ENCODE measurements around the gene YTHDF1.
"Not testable (repeated sequence)": the region's sequence is repeated elsewhere in the genome, so short reads cannot be mapped to it uniquely, and the experiment has no call there.

YTHDF1 gene

DNA sequence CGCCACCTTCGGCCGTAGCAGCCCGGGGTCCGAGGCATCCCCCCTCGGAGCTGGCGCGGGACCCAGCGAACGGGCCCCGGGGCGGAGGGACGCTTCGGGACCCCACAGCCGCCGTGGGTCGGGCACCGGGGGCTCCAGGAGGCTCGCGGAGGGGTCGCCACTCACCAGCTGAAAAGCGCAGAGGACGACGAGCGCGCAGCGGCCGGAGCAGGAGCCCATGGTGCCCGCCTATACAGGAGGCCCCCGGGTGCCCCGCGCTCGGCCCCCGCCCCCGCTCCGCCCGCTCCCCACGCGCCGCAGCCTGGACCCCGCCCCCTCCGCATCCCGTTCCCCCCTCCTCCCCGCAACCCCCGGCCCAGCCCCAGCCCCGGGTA lies 38.3 kb upstream of the YTHDF1 start, which contains the start of gene NKAIN4:
Gene NKAIN4, minus strand, starts transcription at position 232 of the 374 bp plus-strand sequence. Its CDS starts 13 bp downstream, at position 219.
- ATAC-seq (no peak), DNase-seq (no peak)
- H3K4me1 Mint-ChIP-seq = peaks cover 3% of the 10 kb centered on the region
- no peaks in the 10 kb centered on the region for H3K9me3 Mint-ChIP-seq
- no peaks in the 10 kb centered on the region for H3K36me3 Mint-ChIP-seq (ENCODE audit: low read depth)
- H3K27ac Mint-ChIP-seq = no peak within 1 kb of the TSS
- peaks cover 47% of the 10 kb centered on the region for H3K27me3 Mint-ChIP-seq
- no peak within 1 kb of the TSS for H3K4me3 Mint-ChIP-seq

GRCh38 chr20:63253438-63254231 lies 37.7 kb upstream of the YTHDF1 start:
- Mint-ChIP-seq H3K27me3 (peaks cover 46% of the 10 kb centered on the region), H3K36me3 (ENCODE audit: low read depth) (no peaks in the 10 kb centered on the region), H3K27ac (no peak overlapping the region), H3K4me1 (peaks cover 3% of the 10 kb centered on the region), H3K9me3 (no peaks in the 10 kb centered on the region), H3K4me3 (no peak overlapping the region)
- ATAC-seq = no peak
- no peak for DNase-seq

DNA sequence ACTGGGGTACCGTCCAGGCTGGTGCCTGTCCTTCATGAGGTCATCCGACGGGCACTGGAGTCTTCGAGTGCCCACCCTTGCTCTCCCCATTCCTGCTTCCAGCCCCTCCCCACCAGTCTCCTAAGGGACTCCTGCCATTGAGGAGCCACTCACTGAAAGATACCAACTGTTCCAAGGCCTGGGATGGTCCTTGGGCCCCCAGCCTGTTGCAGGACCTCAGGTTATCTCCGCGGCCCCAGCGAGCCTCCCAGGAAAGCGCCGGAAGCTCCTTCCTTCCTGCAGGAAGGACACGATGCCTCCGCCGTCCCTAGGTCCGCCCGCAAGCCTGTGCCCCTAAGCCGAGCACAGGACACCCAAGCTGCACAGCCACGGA lies 37.1 kb upstream of the YTHDF1 start:
- H3K4me3 Mint-ChIP-seq = no peak overlapping the region
- DNase-seq (no peak), ATAC-seq (no peak)
- H3K4me1 Mint-ChIP-seq = peaks cover 3% of the 10 kb centered on the region
- H3K27ac Mint-ChIP-seq = no peak overlapping the region
- no peaks in the 10 kb centered on the region for H3K9me3 Mint-ChIP-seq
- no peaks in the 10 kb centered on the region for H3K36me3 Mint-ChIP-seq (ENCODE audit: low read depth)
- peaks cover 50% of the 10 kb centered on the region for H3K27me3 Mint-ChIP-seq

- Mint-ChIP-seq H3K4me1 (peaks cover 3% of the 10 kb centered on the region), H3K36me3 (ENCODE audit: low read depth) (no peaks in the 10 kb centered on the region), H3K27me3 (peaks cover 47% of the 10 kb centered on the region), H3K27ac (no peak overlapping the region), H3K4me3 (no peak overlapping the region), H3K9me3 (no peaks in the 10 kb centered on the region)
- no peak for DNase-seq
- no peak for ATAC-seq
These were observed 36.4 kb upstream of the YTHDF1 start for GRCh38 chr20:63252284-63252711.

- not testable (repeated sequence) for H3K4me3 Mint-ChIP-seq; H3K9me3 Mint-ChIP-seq; H3K4me1 Mint-ChIP-seq; H3K36me3 Mint-ChIP-seq (ENCODE audit: low read depth); H3K27ac Mint-ChIP-seq; ATAC-seq
- peaks cover 43% of the 10 kb centered on the region for H3K27me3 Mint-ChIP-seq
- DNase-seq = peak; percentile 18
These were observed 35.4 kb upstream of the YTHDF1 start for GRCh38 chr20:63251350-63251749.

DNA sequence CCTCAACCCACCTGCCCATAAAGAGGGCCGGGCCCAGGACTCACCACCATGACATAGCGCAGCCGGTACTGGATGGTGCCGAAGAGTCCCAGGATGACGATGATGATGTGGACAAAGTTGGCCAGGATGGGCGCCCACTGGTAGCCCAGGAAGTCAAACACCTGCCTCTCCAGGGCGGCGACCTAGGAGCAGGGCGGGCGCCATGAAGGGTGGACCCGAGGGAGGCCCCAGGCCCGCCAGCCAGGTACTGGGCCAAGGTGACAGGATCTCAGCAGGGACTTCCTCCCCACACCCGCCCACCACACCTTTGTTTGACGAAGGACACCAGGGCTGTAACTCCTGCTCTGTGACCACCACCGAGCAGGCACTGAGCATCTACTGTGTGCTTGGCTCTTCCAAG lies 34.0 kb upstream of the YTHDF1 start:
- Mint-ChIP-seq H3K4me1 (peaks cover 3% of the 10 kb centered on the region), H3K27me3 (peaks cover 40% of the 10 kb centered on the region), H3K9me3 (no peaks in the 10 kb centered on the region), H3K4me3 (no peak overlapping the region), H3K27ac (no peak overlapping the region), H3K36me3 (ENCODE audit: low read depth) (no peaks in the 10 kb centered on the region)
- DNase-seq (no peak), ATAC-seq (no peak)

DNA sequence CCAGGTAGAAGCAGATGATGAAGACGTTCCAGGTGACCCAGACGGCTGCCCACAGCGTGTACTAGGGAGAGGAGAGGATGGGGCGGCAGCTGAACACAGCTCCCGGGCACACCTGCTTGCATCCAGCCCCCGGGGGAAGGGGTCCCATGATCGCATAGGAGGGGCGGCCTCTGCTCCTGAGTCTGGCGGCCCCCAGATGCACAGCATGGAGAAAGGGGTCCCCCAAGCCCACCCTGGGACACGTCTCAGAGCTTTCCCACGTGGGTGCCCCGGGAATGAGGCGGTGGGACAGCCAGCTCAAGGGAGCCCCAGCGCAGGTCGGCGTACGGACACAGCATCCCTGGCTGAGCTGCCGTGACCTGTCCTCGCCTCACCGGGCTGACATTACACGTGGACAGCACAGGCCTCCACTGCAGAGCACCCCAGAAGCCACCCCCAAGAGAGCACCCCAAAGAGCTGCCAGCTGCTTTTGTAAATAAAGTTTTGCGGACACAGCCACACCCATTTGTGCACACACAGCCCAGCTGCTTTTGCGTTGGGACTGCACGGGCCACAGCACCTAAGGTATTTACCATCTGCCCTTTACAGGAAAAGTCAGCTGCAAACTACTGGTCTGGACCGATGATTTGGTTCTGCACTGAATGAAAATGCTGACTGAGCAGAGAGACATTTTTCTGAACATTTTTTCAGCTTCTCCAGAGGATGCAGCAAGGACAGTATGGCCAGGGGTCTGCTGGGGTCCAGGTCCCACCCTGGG lies 33.1 kb upstream of the YTHDF1 start:
- Mint-ChIP-seq H3K9me3 (no peaks in the 10 kb centered on the region), H3K4me3 (no peak overlapping the region), H3K27ac (no peak overlapping the region), H3K4me1 (peaks cover 2% of the 10 kb centered on the region), H3K27me3 (peaks cover 37% of the 10 kb centered on the region), H3K36me3 (ENCODE audit: low read depth) (no peaks in the 10 kb centered on the region)
- DNase-seq (no peak), ATAC-seq (no peak)

DNA sequence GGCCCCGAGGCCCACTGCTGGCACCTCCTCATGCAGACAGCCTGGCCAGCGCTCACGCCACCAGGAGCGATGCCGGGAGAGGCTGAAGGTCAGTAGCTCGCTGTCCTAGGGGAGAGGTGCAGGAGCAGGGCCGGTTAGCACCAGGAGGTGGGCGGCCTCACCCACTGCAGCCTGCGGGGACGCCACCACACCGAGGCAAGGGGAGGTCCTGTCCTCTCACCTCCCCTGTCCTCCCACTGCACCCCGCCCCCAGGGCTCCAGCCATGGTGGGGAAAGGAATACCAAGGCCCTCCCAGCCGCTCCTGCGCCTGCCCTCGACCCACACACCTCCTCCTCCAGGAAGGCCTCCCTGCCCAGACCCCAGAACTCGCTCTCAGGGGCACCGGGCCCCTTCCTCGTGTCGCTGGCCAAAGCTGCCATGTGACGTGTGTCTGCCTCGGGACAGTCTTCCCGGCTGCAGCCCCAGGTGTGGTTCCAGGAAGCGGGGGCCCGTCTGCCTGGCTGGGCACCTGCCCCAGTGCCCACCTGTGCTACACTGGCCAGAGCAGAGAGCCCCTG lies 31.8 kb upstream of the YTHDF1 start:
- H3K4me3 Mint-ChIP-seq = no peak overlapping the region
- H3K27ac Mint-ChIP-seq = no peak overlapping the region
- peaks cover 2% of the 10 kb centered on the region for H3K4me1 Mint-ChIP-seq
- ATAC-seq = no peak
- no peak for DNase-seq
- H3K36me3 Mint-ChIP-seq (ENCODE audit: low read depth) = no peaks in the 10 kb centered on the region
- peaks cover 31% of the 10 kb centered on the region for H3K27me3 Mint-ChIP-seq
- no peaks in the 10 kb centered on the region for H3K9me3 Mint-ChIP-seq

- Mint-ChIP-seq H3K27ac (no peak overlapping the region), H3K4me1 (no peaks in the 10 kb centered on the region), H3K27me3 (peaks cover 25% of the 10 kb centered on the region), H3K36me3 (ENCODE audit: low read depth) (no peaks in the 10 kb centered on the region), H3K9me3 (no peaks in the 10 kb centered on the region), H3K4me3 (no peak overlapping the region)
- no peak for DNase-seq
- ATAC-seq = no peak
These were observed 30.8 kb upstream of the YTHDF1 start for GRCh38 chr20:63246490-63247288.

DNA sequence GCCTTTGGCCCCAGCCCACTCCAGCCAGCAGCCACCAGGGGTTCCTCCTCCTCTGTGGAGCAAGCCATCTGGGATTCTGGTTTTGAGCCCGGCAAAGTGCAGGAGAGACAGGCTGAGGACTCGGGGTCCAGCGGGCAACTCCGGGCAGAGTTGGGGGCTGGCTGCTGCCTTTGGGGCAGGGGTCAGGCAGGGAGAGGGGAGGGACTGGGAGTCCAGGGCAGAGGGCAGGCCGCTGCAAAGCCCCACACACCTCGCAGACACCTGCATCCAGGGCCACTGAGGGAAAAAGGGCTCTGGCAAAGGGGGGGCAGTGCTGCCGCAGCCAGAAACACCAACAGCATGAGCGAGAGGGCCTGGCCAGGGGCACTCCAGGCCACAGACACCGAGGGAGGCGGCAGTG lies 28.5 kb upstream of the YTHDF1 start:
- Mint-ChIP-seq H3K4me3 (no peak overlapping the region), H3K4me1 (no peaks in the 10 kb centered on the region), H3K27me3 (peaks cover 18% of the 10 kb centered on the region), H3K36me3 (ENCODE audit: low read depth) (no peaks in the 10 kb centered on the region), H3K27ac (no peak overlapping the region), H3K9me3 (no peaks in the 10 kb centered on the region)
- no peak for ATAC-seq
- DNase-seq = no peak

DNA sequence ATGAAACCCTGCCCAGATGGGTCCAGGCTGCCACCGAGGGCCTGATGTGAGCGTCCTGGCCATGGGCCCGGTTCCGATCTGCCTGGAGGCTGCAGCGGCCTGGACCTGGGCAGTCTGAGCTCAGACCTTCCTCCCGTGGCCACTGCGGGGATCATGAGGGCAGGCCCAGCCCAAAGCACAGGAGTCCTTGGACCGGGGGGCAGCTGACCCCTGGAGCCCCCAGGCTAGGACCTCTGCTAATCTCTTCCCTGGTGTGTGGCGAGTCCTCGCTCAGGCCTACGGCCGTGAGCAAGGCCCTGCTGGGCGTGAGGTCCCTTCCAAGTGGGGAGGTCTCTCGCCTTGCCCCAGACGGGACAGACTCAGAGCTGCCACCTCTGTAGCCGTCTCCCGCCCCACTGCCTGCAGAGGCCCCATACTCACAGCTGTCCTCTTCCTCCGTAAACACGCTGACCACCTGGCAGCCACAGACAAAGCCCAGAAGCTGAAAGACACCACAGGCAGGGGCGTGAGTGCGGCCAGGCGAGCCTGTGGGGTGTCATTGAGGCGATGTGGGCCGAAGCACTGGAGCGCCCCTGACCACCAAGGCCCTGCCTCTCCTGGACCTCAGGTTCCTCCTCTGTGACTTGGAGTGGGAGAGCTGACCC lies 27.8 kb upstream of the YTHDF1 start:
- no peak overlapping the region for H3K27ac Mint-ChIP-seq
- no peaks in the 10 kb centered on the region for H3K9me3 Mint-ChIP-seq
- peaks cover 18% of the 10 kb centered on the region for H3K27me3 Mint-ChIP-seq
- DNase-seq (no peak), ATAC-seq (no peak)
- H3K36me3 Mint-ChIP-seq (ENCODE audit: low read depth) = no peaks in the 10 kb centered on the region
- no peaks in the 10 kb centered on the region for H3K4me1 Mint-ChIP-seq
- H3K4me3 Mint-ChIP-seq = no peak overlapping the region

DNA sequence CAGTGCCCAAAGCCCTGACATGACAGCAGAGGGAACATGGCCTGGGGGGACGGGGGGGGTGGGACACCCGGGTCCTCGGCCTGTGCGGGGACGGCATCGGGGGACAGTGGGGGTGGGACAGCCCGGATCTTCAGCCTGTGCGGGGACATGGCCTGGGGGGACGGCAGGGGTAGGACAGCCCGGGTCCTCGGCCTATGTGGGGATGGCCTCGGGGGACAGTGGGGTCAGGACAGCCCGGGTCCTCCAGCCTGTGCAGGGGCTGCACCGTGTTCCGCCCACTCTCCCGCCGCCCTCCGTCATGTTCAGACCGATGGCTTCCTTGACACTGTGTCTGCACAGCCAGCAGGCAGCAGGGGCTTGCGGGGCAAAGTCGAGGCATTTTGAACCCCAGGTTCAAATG lies 26.8 kb upstream of the YTHDF1 start:
- ATAC-seq (no peak), DNase-seq (no peak)
- no peak overlapping the region for H3K4me3 Mint-ChIP-seq
- no peaks in the 10 kb centered on the region for H3K36me3 Mint-ChIP-seq (ENCODE audit: low read depth)
- H3K27ac Mint-ChIP-seq = no peak overlapping the region
- H3K4me1 Mint-ChIP-seq = no peaks in the 10 kb centered on the region
- H3K27me3 Mint-ChIP-seq = peaks cover 13% of the 10 kb centered on the region
- H3K9me3 Mint-ChIP-seq = no peaks in the 10 kb centered on the region

DNA sequence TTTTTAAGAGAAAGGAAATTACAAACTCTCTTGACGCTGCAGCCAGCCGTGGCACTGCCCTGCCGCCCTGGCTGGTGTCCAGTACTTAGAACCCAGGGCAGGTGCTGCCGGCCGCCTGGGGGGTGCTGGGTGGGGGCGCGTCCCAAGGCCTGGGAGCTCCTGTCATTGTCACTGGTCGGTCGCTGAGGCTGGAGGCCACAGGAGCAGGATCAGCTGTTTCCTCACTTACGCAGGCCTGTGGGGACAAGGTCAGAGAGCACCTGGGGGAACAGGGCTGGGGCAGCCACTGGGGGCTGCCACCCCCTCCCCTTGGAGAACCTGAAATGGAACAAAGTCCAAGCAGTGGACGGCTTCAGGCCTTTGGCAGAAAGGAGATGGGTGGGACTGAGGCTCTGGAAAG lies 25.3 kb upstream of the YTHDF1 start:
- peaks cover 10% of the 10 kb centered on the region for H3K27me3 Mint-ChIP-seq
- H3K9me3 Mint-ChIP-seq = no peaks in the 10 kb centered on the region
- no peaks in the 10 kb centered on the region for H3K4me1 Mint-ChIP-seq
- H3K36me3 Mint-ChIP-seq (ENCODE audit: low read depth) = no peaks in the 10 kb centered on the region
- H3K4me3 Mint-ChIP-seq = no peak overlapping the region
- no peak overlapping the region for H3K27ac Mint-ChIP-seq
- no peak for ATAC-seq
- no peak for DNase-seq

- H3K36me3 Mint-ChIP-seq (ENCODE audit: low read depth) = no peaks in the 10 kb centered on the region
- no peak overlapping the region for H3K27ac Mint-ChIP-seq
- DNase-seq (no peak), ATAC-seq (no peak)
- H3K9me3 Mint-ChIP-seq = no peaks in the 10 kb centered on the region
- H3K27me3 Mint-ChIP-seq = peaks cover 2% of the 10 kb centered on the region
- H3K4me3 Mint-ChIP-seq = no peak overlapping the region
- H3K4me1 Mint-ChIP-seq = peaks cover 5% of the 10 kb centered on the region
These were observed 24.1 kb upstream of the YTHDF1 start for GRCh38 chr20:63240004-63240403.

All from activated naive CD8-positive, alpha-beta T cell treated with anti-CD3 and anti-CD28 coated beads, Interleukin-2, amount 50 U/mL, for 24 hours (primary cell).